Small intestine (tissue), 7 donors: ENCODE measurements around the gene EHMT2. TPM values are rescaled to one million over a fixed set of nuclear protein-coding genes. Genes with fewer than 3 reads are reported as not detected.
"Not testable (repeated sequence)": the region's sequence is repeated elsewhere in the genome, so short reads cannot be mapped to it uniquely, and the experiment has no call there.

Experiments
- DNase-seq, 2 donors: peaks; one replicate each; pipeline versions ENCODE4 v3.0.0 to v3.0.0-alpha.2; 2013
- FAIRE-seq: peaks from 2 replicates; lab custom pipeline; 2012; peaks lifted over from hg19 to GRCh38; lab: Jason Lieb, UNC
- H3K27ac ChIP-seq, 3 donors: one replicate each; pipeline ENCODE4 v1.5.1; 2013; ENCODE audit warnings: low read length in 2 of 3, mild to moderate bottlenecking in 2 of 3, control low read depth in 1 of 3, inconsistent platforms in 1 of 3, low read depth in 1 of 3, moderate library complexity in 1 of 3
- H3K27me3 ChIP-seq, 3 donors: one replicate each; pipeline ENCODE4 v1.6.1; 2013; ENCODE audit warnings: low read length in 3 of 3, inconsistent platforms in 1 of 3; ENCODE audit not compliant: control insufficient read depth in 3 of 3, insufficient read depth in 3 of 3
- H3K36me3 ChIP-seq, 3 donors: one replicate each; pipeline ENCODE4 v1.6.1; 2013; ENCODE audit warnings: low read length in 3 of 3, inconsistent platforms in 1 of 3, low read depth in 1 of 3, mild to moderate bottlenecking in 1 of 3, moderate library complexity in 1 of 3; ENCODE audit not compliant: control insufficient read depth in 3 of 3, insufficient read depth in 2 of 3
- H3K4me1 ChIP-seq, 3 donors: one replicate each; pipeline ENCODE4 v1.6.1; 2013; ENCODE audit warnings: low read length in 2 of 3, inconsistent platforms in 1 of 3, low read depth in 1 of 3, mild to moderate bottlenecking in 1 of 3, moderate library complexity in 1 of 3; ENCODE audit not compliant: control insufficient read depth in 3 of 3, insufficient read depth in 2 of 3
- H3K4me3 ChIP-seq, 3 donors: one replicate each; pipeline ENCODE4 v1.5.1; 2013; ENCODE audit warnings: low read length in 3 of 3, control low read depth in 1 of 3, inconsistent platforms in 1 of 3, low read depth in 1 of 3, mild to moderate bottlenecking in 1 of 3, moderate library complexity in 1 of 3
- H3K9me3 ChIP-seq, 2 donors: one replicate each; pipeline ENCODE4 v1.6.1; 2013; ENCODE audit warnings: low read depth in 1 of 2, low read length in 1 of 2; ENCODE audit not compliant: control insufficient read depth in 2 of 2, insufficient read depth in 1 of 2
- WGBS, 3 donors: extraction: QIAGEN DNeasy Blood & Tissue Kit; methylation state at CpG; one replicate each; pipeline ENCODE4 v1.1.7; 2013; 5-methylcytosine and 5-hydroxymethylcytosine counted together
- polyA plus RNA-seq, 4 donors: library from polyadenylated mRNA; stranded (reverse) in 3 of 4; unstranded in 1 of 4; fragments of 200-250 nt in 3 of 4; fragments of 120-200 nt in 1 of 4; gene quantifications; one replicate each; pipeline versions ENCODE4 v1.2.1 to v1.2.3, GENCODE V29; 2013
- donor health status: healthy with polysubstance abuse.
- donor health status: control.
- donor health status: control.
- donor health status: Bipolar disorder and iron deficiency.
- donor health status: healthy.

The EHMT2 gene
- polyA plus RNA-seq, 4 donors = 27.8 to 50.3 (median 37.4) TPM

DNA sequence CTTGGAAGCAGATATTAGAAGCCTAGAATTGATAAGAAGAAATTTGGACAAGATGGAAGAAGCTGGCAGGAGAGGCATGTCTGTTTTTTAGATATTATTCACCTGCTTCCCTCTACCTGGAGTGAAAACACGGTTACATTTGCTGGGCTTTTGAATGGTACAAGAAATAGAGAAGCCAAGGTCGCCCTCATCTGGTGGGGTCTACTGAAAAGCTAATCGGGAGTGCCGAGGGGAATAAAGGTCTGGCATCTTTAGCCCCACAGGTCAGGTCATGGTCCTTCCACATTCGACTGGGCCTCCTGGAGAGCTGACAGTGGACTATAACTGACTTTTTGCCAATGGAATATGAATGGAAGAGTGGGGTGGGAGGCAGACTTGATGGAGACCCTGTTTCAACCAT is 25.4 kb upstream of the EHMT2 start:
- peaks cover 0 to 14% (median 3%) of the 10 kb centered on the region in 3 donors for H3K4me1 ChIP-seq
- DNase-seq (no peak), FAIRE-seq (no peak)
- H3K4me3 ChIP-seq = no peak overlapping the region
- 10 to 18% (median 16%) methylated on average over 5 of the region's 5 CpGs for WGBS, 3 donors
- no peaks in the 10 kb centered on the region for H3K36me3 ChIP-seq
- no peaks in the 10 kb centered on the region for H3K27me3 ChIP-seq
- no peak overlapping the region for H3K27ac ChIP-seq
- peaks cover 0 to 3% of the 10 kb centered on the region in 2 donors for H3K9me3 ChIP-seq

DNA sequence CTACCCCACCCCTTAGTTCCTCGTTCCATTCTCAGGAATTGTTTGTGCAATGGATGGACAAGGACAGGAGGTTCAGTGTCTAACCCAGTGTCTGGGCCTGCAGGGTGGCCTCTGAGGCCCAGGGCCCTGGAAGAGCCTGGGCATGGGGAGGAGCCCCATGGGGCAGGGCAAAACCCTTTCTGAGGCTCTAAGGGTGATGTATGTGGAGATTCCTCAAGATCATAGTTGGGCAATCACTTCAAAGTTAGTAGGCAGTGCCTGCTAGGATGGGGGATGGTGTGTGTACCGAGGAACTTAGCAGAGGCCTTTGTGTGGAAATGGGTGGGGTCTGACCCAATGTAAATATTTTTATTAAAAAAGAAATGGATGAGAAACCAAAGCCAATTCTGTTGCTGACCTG is 23.3 kb upstream of the EHMT2 start:
- Histone ChIP-seq H3K27me3 (no peaks in the 10 kb centered on the region), H3K9me3 (peaks cover 0 to under 1% of the 10 kb centered on the region in 2 donors), H3K4me3 (no peak overlapping the region), H3K36me3 (no peaks in the 10 kb centered on the region), H3K4me1 (peaks cover 0 to 6% (median 0%) of the 10 kb centered on the region in 3 donors), H3K27ac (no peak overlapping the region)
- FAIRE-seq (no peak), DNase-seq (no peak)
- 73 to 81% (median 77%) methylated on average over 2 of the region's 2 CpGs for WGBS, 3 donors

DNA sequence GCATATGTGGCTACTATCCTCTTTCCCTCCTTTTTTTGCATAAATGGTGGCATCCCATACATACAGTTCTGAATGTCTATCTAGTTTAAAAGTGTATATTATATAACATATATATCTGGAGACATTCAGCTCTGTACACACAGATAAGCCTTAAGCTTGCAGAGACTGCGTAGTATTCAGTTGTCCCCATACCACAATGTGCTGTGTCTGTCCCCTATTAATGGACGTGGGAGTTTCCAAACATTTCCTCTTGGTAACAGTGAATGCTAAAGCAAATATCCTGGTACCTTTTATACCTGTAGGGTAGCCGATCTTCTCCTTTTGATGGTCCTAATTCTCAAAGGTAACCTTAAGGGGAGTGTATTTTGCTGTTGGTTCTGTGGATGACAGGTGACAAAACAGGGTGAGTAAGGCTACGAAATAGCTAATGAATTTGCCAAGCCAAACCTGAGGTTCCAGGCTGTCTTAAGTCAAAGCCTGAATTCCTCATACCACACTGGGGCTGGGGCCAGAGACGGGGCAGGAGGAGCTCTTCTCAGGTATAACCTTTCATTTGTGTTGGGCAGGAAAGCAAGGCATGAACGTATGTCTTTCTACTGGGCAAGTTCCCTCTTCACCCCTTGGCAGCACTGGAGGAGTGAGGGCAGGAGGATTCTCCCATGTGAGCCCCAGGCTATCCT is 22.3 kb upstream of the EHMT2 start:
- no peak overlapping the region for H3K4me3 ChIP-seq
- no peak overlapping the region for H3K27ac ChIP-seq
- no peaks in the 10 kb centered on the region for H3K9me3 ChIP-seq
- peaks cover 0 to 6% (median 0%) of the 10 kb centered on the region in 3 donors for H3K4me1 ChIP-seq
- H3K27me3 ChIP-seq = no peaks in the 10 kb centered on the region
- FAIRE-seq (no peak), DNase-seq (no peak)
- no peaks in the 10 kb centered on the region for H3K36me3 ChIP-seq
- 84 to 86% (median 85%) methylated on average over 6 of the region's 6 CpGs for WGBS, 3 donors

DNA sequence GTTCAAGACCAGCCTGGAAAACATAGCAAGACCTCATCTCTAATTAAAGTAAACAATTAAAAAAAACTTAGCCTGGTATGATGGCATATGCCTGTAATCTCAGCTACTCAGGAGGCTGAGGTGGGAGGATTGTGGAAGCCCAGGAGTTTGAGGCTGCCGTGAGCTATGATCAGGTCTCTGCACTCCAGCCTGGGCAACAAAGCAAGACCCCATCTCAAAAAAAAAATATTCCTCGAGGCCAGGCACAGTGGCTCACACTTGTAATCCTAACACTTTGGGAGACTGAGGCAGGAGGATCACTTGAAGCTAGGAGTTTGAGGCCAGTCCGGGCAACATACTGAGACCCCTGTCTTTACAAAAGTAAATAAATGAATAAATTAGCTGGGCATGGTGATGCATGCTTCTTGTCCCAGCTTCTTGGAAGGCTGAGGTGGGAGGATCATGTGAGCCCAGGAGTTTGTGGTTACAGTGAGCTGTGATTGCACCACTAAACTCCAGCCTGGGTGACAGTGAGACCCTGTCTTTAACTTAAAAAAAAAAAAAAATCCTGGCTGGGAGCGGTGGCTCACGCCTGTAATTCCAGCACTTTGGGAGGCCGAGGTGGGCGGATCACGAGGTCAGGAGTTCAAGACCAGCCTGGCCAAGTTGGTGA is 20.7 kb upstream of the EHMT2 start:
- H3K4me1 ChIP-seq = no peaks in the 10 kb centered on the region
- H3K27ac ChIP-seq = no peak overlapping the region
- 74 to 88% (median 85%) methylated on average over 8 of the region's 8 CpGs for WGBS, 3 donors
- no peaks in the 10 kb centered on the region for H3K36me3 ChIP-seq
- DNase-seq = no peak
- no peaks in the 10 kb centered on the region for H3K9me3 ChIP-seq
- no peak overlapping the region for H3K4me3 ChIP-seq
- H3K27me3 ChIP-seq = no peaks in the 10 kb centered on the region
- no peak for FAIRE-seq

DNA sequence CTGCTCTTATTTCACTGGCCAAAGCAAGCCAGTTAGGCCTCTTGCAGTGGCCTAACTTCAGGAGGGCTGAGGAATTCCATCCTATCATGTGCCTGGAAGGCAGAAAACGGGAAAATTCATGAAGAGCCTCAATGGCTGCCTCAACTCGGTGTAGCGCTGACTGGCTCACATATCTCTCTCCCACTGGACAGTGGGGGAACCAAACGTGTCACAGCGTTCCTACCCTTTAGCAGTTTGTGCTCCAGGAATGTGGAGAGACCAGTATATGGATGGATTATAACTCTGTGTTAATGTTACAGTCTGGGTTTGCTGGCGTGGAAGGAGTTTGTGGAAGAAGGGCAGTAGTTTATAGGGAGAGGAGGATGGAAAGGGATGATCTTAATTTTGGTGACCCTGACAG is 18.3 kb upstream of the EHMT2 start:
- no peak overlapping the region for H3K27ac ChIP-seq
- no peaks in the 10 kb centered on the region for H3K9me3 ChIP-seq
- no peak overlapping the region for H3K4me3 ChIP-seq
- H3K4me1 ChIP-seq = no peaks in the 10 kb centered on the region
- H3K27me3 ChIP-seq = no peaks in the 10 kb centered on the region
- FAIRE-seq (no peak), DNase-seq (no peak)
- no peaks in the 10 kb centered on the region for H3K36me3 ChIP-seq
- WGBS, 3 donors = 84 to 87% (median 86%) methylated on average over 6 of the region's 6 CpGs

DNA sequence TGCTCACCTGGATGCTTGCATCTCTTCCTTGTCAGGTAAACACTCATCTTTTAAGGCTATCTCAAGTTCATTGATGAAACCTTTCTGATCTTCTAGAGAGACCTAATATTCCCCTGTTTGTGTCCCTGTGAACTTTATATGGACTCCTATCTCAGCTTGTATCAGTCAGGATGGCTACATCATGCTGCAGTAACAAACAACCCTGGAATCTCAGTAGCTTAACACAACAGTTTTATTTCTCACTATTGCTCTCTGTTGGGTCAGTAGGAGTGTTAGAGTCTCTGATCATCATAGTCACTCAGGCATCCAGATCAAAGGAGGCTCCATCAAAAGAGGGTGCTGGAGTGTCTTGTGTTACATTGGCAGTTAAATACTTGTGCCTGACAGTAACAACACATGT is 17.9 kb upstream of the EHMT2 start:
- H3K9me3 ChIP-seq = no peaks in the 10 kb centered on the region
- H3K27me3 ChIP-seq = no peaks in the 10 kb centered on the region
- DNase-seq (no peak), FAIRE-seq (no peak)
- H3K4me1 ChIP-seq = no peaks in the 10 kb centered on the region
- no peak overlapping the region for H3K27ac ChIP-seq
- no peaks in the 10 kb centered on the region for H3K36me3 ChIP-seq
- no peak overlapping the region for H3K4me3 ChIP-seq

DNA sequence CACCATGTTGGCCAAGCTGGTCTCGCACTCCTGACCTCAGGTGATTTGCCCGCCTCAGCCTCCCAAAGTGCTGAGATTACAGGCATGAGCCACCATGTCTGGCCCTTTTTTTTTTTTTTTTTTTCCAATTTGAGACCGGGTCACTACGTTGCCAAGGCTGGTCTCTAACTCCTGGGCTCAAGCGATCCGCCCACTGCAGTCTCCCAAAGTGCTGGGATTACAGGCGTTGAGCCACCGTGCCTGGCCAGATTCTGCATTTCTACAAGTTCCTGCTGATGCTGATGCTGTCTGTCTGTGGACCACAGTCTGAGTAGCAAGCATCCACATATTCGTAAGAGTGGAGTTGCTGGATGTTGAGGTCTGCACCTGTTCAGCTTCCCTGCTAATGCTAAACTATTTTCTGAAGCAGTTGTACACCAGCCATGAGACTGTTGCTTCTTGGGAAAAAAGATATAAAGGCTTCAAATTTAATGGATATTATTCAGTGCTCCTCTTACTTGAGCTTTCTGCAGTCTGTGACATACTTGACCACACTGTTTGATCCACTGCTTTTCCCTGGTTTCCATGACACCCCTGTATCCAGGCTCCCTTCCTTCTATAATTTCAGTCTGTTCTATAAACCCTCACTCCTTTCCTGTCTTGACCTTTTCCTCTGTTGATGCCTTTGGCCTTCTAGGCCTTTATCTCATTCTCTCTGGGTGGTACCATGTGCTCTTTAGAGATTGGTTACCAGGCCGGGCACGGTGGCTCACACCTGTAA is 14.5 kb upstream of the EHMT2 start:
- Histone ChIP-seq H3K9me3 (no peaks in the 10 kb centered on the region), H3K36me3 (no peaks in the 10 kb centered on the region), H3K4me1 (no peaks in the 10 kb centered on the region), H3K4me3 (no peak overlapping the region), H3K27ac (no peak overlapping the region), H3K27me3 (no peaks in the 10 kb centered on the region)
- 78 to 87% (median 79%) methylated on average over 11 of the region's 11 CpGs for WGBS, 3 donors
- FAIRE-seq = no peak
- no peak for DNase-seq

DNA sequence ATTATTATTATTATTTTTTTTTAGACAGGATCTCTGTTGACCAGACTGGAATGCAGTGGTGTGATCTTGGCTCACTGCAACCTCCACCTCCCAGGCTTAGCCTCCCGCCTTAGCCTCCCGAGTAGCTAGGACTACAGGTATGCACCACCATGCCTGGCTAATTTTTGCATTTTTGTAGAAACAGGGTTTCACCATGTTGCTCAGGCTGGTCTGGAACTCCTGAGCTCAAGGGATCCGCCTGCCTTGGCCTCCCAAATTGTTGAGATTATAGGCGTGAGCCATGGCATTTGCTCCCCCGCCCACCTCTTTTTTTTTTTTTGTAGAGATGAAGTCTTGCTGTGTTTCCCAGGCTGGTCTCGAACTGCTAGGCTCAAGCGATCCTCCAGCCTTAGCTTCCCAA is 11.8 kb upstream of the EHMT2 start:
- not testable (repeated sequence) for H3K9me3 ChIP-seq, H3K27ac ChIP-seq, FAIRE-seq, H3K36me3 ChIP-seq, H3K27me3 ChIP-seq, H3K4me1 ChIP-seq, DNase-seq, H3K4me3 ChIP-seq
- 80 to 82% (median 81%) methylated on average over 7 of the region's 7 CpGs for WGBS, 3 donors
